Smooth muscle cell (in vitro differentiated cells): ENCODE data around the gene CHAD. TPM values are rescaled to one million over a fixed set of nuclear protein-coding genes. Genes with fewer than 3 reads are reported as not detected.

ENCODE experiments used
- DNase-seq: peaks from one replicate; lab custom pipeline; 2025; ENCODE audit not compliant: unreplicated experiment; lab: John Stamatoyannopoulos, UW
- H2AFZ ChIP-seq: fragments of 200-600 bp; sonication (generic); 2 replicates; pipeline ENCODE4 v1.6.0; 2016; ENCODE audit warnings: antibody characterized with exemption, low read depth, mild to moderate bottlenecking
- H3F3A ChIP-seq: fragments of 200-600 bp; sonication (generic); 2 replicates; pipeline ENCODE4 v1.6.0; 2017; ENCODE audit warnings: antibody characterized with exemption, low read depth
- H3K27ac ChIP-seq: fragments of 200-600 bp; sonication (generic); 2 replicates; pipeline ENCODE4 v1.5.1; 2016; ENCODE audit warnings: low read depth, mild to moderate bottlenecking
- H3K27me3 ChIP-seq: fragments of 200-600 bp; sonication (generic); 2 replicates; pipeline ENCODE4 v1.6.1; 2016; ENCODE audit warnings: low read depth, mild to moderate bottlenecking
- H3K36me3 ChIP-seq: fragments of 200-600 bp; sonication (generic); 2 replicates; pipeline ENCODE4 v1.5.1; 2016; ENCODE audit warnings: low read depth
- H3K4me1 ChIP-seq: fragments of 200-600 bp; sonication (generic); 2 replicates; pipeline ENCODE4 v1.5.1; 2016; ENCODE audit warnings: low read depth
- H3K4me2 ChIP-seq: fragments of 200-600 bp; sonication (generic); 2 replicates; pipeline ENCODE4 v1.6.0; 2016; ENCODE audit warnings: mild to moderate bottlenecking
- H3K4me3 ChIP-seq: fragments of 200-600 bp; sonication (generic); 2 replicates; pipeline ENCODE4 v1.5.1; 2016; ENCODE audit warnings: mild to moderate bottlenecking
- H3K79me2 ChIP-seq: fragments of 200-600 bp; sonication (generic); 2 replicates; pipeline ENCODE4 v1.6.0; 2016; ENCODE audit warnings: low read depth, mild to moderate bottlenecking
- H3K9ac ChIP-seq: fragments of 200-600 bp; sonication (generic); 2 replicates; pipeline ENCODE4 v1.6.0; 2016; ENCODE audit warnings: low read depth
- H3K9me3 ChIP-seq: fragments of 200-600 bp; sonication (generic); replicated peaks from 2 replicates; pipeline ENCODE4 v1.5.1; 2016; ENCODE audit warnings: low read depth
- H4K20me1 ChIP-seq: fragments of 200-600 bp; sonication (generic); 2 replicates; pipeline ENCODE4 v1.6.0; 2016; ENCODE audit warnings: low read depth
- CTCF ChIP-seq: fragments of 200-600 bp; sonication (generic); IDR thresholded peaks from 2 replicates; pipeline ENCODE4 v1.5.1; 2017; ENCODE audit warnings: borderline replicate concordance, mild to moderate bottlenecking, antibody characterized with exemption; ENCODE audit not compliant: insufficient read depth, poor library complexity, severe bottlenecking
- WGBS: methylation state at CpG from one replicate; pipeline ENCODE4 v1.1.7; 2016; ENCODE audit warnings: low lambda C conversion rate; 5-methylcytosine and 5-hydroxymethylcytosine counted together
- polyA plus RNA-seq: library from polyadenylated mRNA; unstranded; fragments of >200 nt; fragmentation: Nextera tagmentation; extraction: Ambion mirVana; gene quantifications from 2 replicates; pipeline ENCODE4 v1.2.1, GENCODE V29; 2016
- total RNA-seq: library from RNA; depleted of rRNA; stranded (reverse); fragments of >200 nt; gene quantifications from 2 replicates; pipeline ENCODE4 v1.2.3, GENCODE V29; 2014

The CHAD gene
- total and polyA plus RNA-seq, 2 experiments from 2014 or later, result 0.43 TPM; not detected in 1

- H3F3A ChIP-seq, result no peaks in the 10 kb centered on the region
- no peak for TF ChIP-seq CTCF
Observed at GRCh38 chr17:50464736-50465135, 3.9 kb downstream of the CHAD start.

GRCh38 chr17:50464121-50464520 lies 4.6 kb downstream of the CHAD start:
- no peak for DNase-seq

More at GRCh38 chr17:50464736-50465135, 3.9 kb downstream of the CHAD start:
- H3K79me2 ChIP-seq, result no peaks in the 10 kb centered on the region
- 94% methylated on average over 4 of the region's 4 CpGs for WGBS
- no peaks in the 10 kb centered on the region for H3K9me3 ChIP-seq
- H3K4me3 ChIP-seq, result no peak overlapping the region
- H3K4me2 ChIP-seq, result no peak overlapping the region
- DNase-seq, result no peak
- peaks cover 1% of the 10 kb centered on the region for H4K20me1 ChIP-seq
- no peak overlapping the region for H3K9ac ChIP-seq
- no peaks in the 10 kb centered on the region for H3K36me3 ChIP-seq
- peaks cover 16% of the 10 kb centered on the region for H3K27me3 ChIP-seq
- no peak overlapping the region for H3K27ac ChIP-seq
- H3K4me1 ChIP-seq, result no peaks in the 10 kb centered on the region
- no peak overlapping the region for H2AFZ ChIP-seq

GRCh38 chr17:50462446-50462845 lies 6.2 kb downstream of the CHAD start:
- no peak overlapping the region for H3K27ac ChIP-seq
- no peak overlapping the region for H3K4me3 ChIP-seq
- no peak overlapping the region for H3K9ac ChIP-seq
- H3K4me2 ChIP-seq, result no peak overlapping the region
- H3K27me3 ChIP-seq, result no peaks in the 10 kb centered on the region
- no peak for TF ChIP-seq CTCF
- H3K79me2 ChIP-seq, result no peaks in the 10 kb centered on the region
- H2AFZ ChIP-seq, result no peak overlapping the region
- DNase-seq, result no peak
- no peaks in the 10 kb centered on the region for H3K36me3 ChIP-seq
- no peaks in the 10 kb centered on the region for H3K9me3 ChIP-seq
- WGBS, result 95% methylated on average over 9 of the region's 9 CpGs
- no peaks in the 10 kb centered on the region for H3K4me1 ChIP-seq
- no peaks in the 10 kb centered on the region for H3F3A ChIP-seq
- H4K20me1 ChIP-seq, result peaks cover 14% of the 10 kb centered on the region

More at GRCh38 chr17:50464121-50464520, 4.6 kb downstream of the CHAD start:
- no peaks in the 10 kb centered on the region for H3K79me2 ChIP-seq
- no peak overlapping the region for H3K4me2 ChIP-seq
- no peaks in the 10 kb centered on the region for H3K4me1 ChIP-seq
- H3K9ac ChIP-seq, result no peak overlapping the region
- no peaks in the 10 kb centered on the region for H3K36me3 ChIP-seq
- H2AFZ ChIP-seq, result no peak overlapping the region
- peaks cover 7% of the 10 kb centered on the region for H4K20me1 ChIP-seq
- H3K9me3 ChIP-seq, result no peaks in the 10 kb centered on the region
- no peak for TF ChIP-seq CTCF
- H3F3A ChIP-seq, result no peaks in the 10 kb centered on the region
- H3K27ac ChIP-seq, result no peak overlapping the region
- H3K27me3 ChIP-seq, result peaks cover 16% of the 10 kb centered on the region
- H3K4me3 ChIP-seq, result no peak overlapping the region
- 96% methylated on average over 3 of the region's 3 CpGs for WGBS

GRCh38 chr17:50461550-50462132 lies 7.0 kb downstream of the CHAD start:
- 97% methylated on average over 14 of the region's 14 CpGs for whole genome bisulfite sequencing
- Histone ChIP-seq H3K27me3 (no peaks in the 10 kb centered on the region), H2AFZ (no peak overlapping the region), H3K36me3 (no peaks in the 10 kb centered on the region), H3K27ac (no peak overlapping the region), H4K20me1 (peaks cover 20% of the 10 kb centered on the region), H3K9ac (no peak overlapping the region), H3K4me3 (no peak overlapping the region), H3K9me3 (no peaks in the 10 kb centered on the region), H3K4me2 (no peak overlapping the region), H3K4me1 (no peaks in the 10 kb centered on the region), H3F3A (no peaks in the 10 kb centered on the region), H3K79me2 (no peaks in the 10 kb centered on the region)
- DNase-seq, result no peak
- no peak for TF ChIP-seq CTCF
